ENCODE measurements around the gene RCN1.

Gene RCN1

GRCh38 chr11:32073644-32074026 lies 17.2 kb upstream of the RCN1 start:
- no peak overlapping the region for H3K4me3 ChIP-seq (ENCODE audit: low read depth, low read length)
- no peak for TF ChIP-seq CTCF (IDR thresholded peaks at IDR 0.05; ENCODE audit: low read depth, low read length, missing control alignments)
- in situ Hi-C loops (cut with HindIII; ENCODE audit: low sequenced_read_pairs): no loop called here
- DNase-seq (ENCODE audit: low read depth): no peak

- no peak for TF ChIP-seq CTCF (IDR thresholded peaks at IDR 0.05; ENCODE audit: low read depth, low read length, missing control alignments)
- in situ Hi-C loops (cut with HindIII; ENCODE audit: low sequenced_read_pairs): no loop called here
- no peak for DNase-seq (ENCODE audit: low read depth)
- no peak overlapping the region for H3K4me3 ChIP-seq (ENCODE audit: low read depth, low read length)
Observed at GRCh38 chr11:32079553-32079952, 11.3 kb upstream of the RCN1 start.

- in situ Hi-C loops (cut with HindIII; ENCODE audit: low sequenced_read_pairs): no loop called here
- no peak for DNase-seq (ENCODE audit: low read depth)
- H3K4me3 ChIP-seq (ENCODE audit: low read depth, low read length): no peak overlapping the region
- no peak for TF ChIP-seq CTCF (IDR thresholded peaks at IDR 0.05; ENCODE audit: low read depth, low read length, missing control alignments)
Observed at GRCh38 chr11:32080361-32080980, 10.4 kb upstream of the RCN1 start.

- no peak overlapping the region for H3K4me3 ChIP-seq (ENCODE audit: low read depth, low read length)
- no peak for DNase-seq (ENCODE audit: low read depth)
- TF ChIP-seq CTCF (IDR thresholded peaks at IDR 0.05; ENCODE audit: low read depth, low read length, missing control alignments): no peak
- in situ Hi-C loops (cut with HindIII; ENCODE audit: low sequenced_read_pairs): no loop called here
Observed at GRCh38 chr11:32081129-32081641, 9.7 kb upstream of the RCN1 start.

- H3K4me3 ChIP-seq (ENCODE audit: low read depth, low read length): no peak overlapping the region
- in situ Hi-C loops (cut with HindIII; ENCODE audit: low sequenced_read_pairs): no loop called here
- DNase-seq (ENCODE audit: low read depth): no peak
- no peak for TF ChIP-seq CTCF (IDR thresholded peaks at IDR 0.05; ENCODE audit: low read depth, low read length, missing control alignments)
Observed at GRCh38 chr11:32081901-32082300, 9.0 kb upstream of the RCN1 start.

- in situ Hi-C loops (cut with HindIII; ENCODE audit: low sequenced_read_pairs): no loop called here
Observed at GRCh38 chr11:32082346-32082986, 8.4 kb upstream of the RCN1 start.

More at GRCh38 chr11:32082346-32082986, 8.4 kb upstream of the RCN1 start:
- DNase-seq (ENCODE audit: low read depth): no peak
- no peak overlapping the region for H3K4me3 ChIP-seq (ENCODE audit: low read depth, low read length)
- TF ChIP-seq CTCF (IDR thresholded peaks at IDR 0.05; ENCODE audit: low read depth, low read length, missing control alignments): no peak
